Stimulated activated effector memory CD8-positive, alpha-beta T cell treated with anti-CD3 and anti-CD28 coated beads, Interleukin-12 subunit alpha, Interleukin-12 subunit beta, amount 100 ng/mL, for 72 hours (primary cell): Measurements from ENCODE around the gene UNC13C.
A peak's percentile ranks its signal among the peaks of the same experiment; 100 is the strongest.
"Not testable (repeated sequence)": the region's sequence is repeated elsewhere in the genome, so short reads cannot be mapped to it uniquely, and the experiment has no call there.

ENCODE experiments used
- ATAC-seq: fragments of 150-1000 bp; cut with Tn5 transposase; 2 replicates; pipeline ENCODE4 v1.10.0; 2021
- DNase-seq, 2 donors: peaks; one replicate each; pipeline ENCODE4 v3.0.0; 2021 to 2022; ENCODE audit warnings: low spot score in 2 of 2
- H3K27ac Mint-ChIP-seq: one replicate; pipeline ENCODE4 v1.8.0; 2022; ENCODE audit warnings: mild to moderate bottlenecking, mixed read lengths
- H3K36me3 Mint-ChIP-seq: one replicate; pipeline ENCODE4 v1.8.0; 2022; ENCODE audit warnings: mild to moderate bottlenecking, mixed read lengths
- H3K4me1 Mint-ChIP-seq: one replicate; pipeline ENCODE4 v1.8.0; 2022; ENCODE audit warnings: mixed read lengths
- H3K4me3 Mint-ChIP-seq: one replicate; pipeline ENCODE4 v1.8.0; 2022; ENCODE audit warnings: mild to moderate bottlenecking, mixed read lengths
- H3K9me3 Mint-ChIP-seq: one replicate; pipeline ENCODE4 v1.8.0; 2022; ENCODE audit warnings: mixed read lengths

Gene UNC13C

GRCh38 chr15:53978253-53978906 lies at the start of gene UNC13C:
TSS of gene UNC13C (plus strand) at chr15:53978441. CDS start at chr15:54012904, 34,463 bp downstream.
- no peak within 1 kb of the TSS for H3K4me3 Mint-ChIP-seq
- no peaks in the 10 kb centered on the region for H3K36me3 Mint-ChIP-seq
- DNase-seq (no peak), ATAC-seq (peak; percentile 26)
- no peaks in the 10 kb centered on the region for H3K9me3 Mint-ChIP-seq
- no peaks in the 10 kb centered on the region for H3K4me1 Mint-ChIP-seq
- no peak within 1 kb of the TSS for H3K27ac Mint-ChIP-seq

GRCh38 chr15:53936137-53936536 lies 42.1 kb upstream of the UNC13C start:
- no peak overlapping the region for H3K27ac Mint-ChIP-seq
- H3K36me3 Mint-ChIP-seq: no peaks in the 10 kb centered on the region
- H3K9me3 Mint-ChIP-seq: peaks cover 32% of the 10 kb centered on the region
- DNase-seq: no peak
- no peaks in the 10 kb centered on the region for H3K4me1 Mint-ChIP-seq
- no peak for ATAC-seq
- H3K4me3 Mint-ChIP-seq: no peak overlapping the region

GRCh38 chr15:53937632-53938031 lies 40.6 kb upstream of the UNC13C start:
- not testable (repeated sequence) for H3K36me3 Mint-ChIP-seq, ATAC-seq, DNase-seq, H3K4me3 Mint-ChIP-seq, H3K27ac Mint-ChIP-seq, H3K4me1 Mint-ChIP-seq
- H3K9me3 Mint-ChIP-seq: peaks cover 29% of the 10 kb centered on the region

GRCh38 chr15:53950572-53950971 lies 27.7 kb upstream of the UNC13C start:
- Mint-ChIP-seq H3K4me1 (no peaks in the 10 kb centered on the region), H3K9me3 (peaks cover 4% of the 10 kb centered on the region), H3K27ac (no peak overlapping the region), H3K36me3 (no peaks in the 10 kb centered on the region), H3K4me3 (no peak overlapping the region)
- DNase-seq: no peak
- ATAC-seq: no peak

- Mint-ChIP-seq H3K4me3 (no peak overlapping the region), H3K9me3 (no peaks in the 10 kb centered on the region), H3K4me1 (no peaks in the 10 kb centered on the region), H3K27ac (no peak overlapping the region), H3K36me3 (no peaks in the 10 kb centered on the region)
- DNase-seq (no peak), ATAC-seq (no peak)
Measured at GRCh38 chr15:53955396-53955795, 22.8 kb upstream of the UNC13C start.

- Mint-ChIP-seq H3K27ac (no peak overlapping the region), H3K36me3 (no peaks in the 10 kb centered on the region), H3K9me3 (no peaks in the 10 kb centered on the region), H3K4me1 (no peaks in the 10 kb centered on the region), H3K4me3 (no peak overlapping the region)
- ATAC-seq (no peak), DNase-seq (peak in 1 of 2 donors; percentile 47)
Measured at GRCh38 chr15:53962646-53963561, 15.3 kb upstream of the UNC13C start.

GRCh38 chr15:53963801-53964200 lies 14.4 kb upstream of the UNC13C start:
- no peak overlapping the region for H3K4me3 Mint-ChIP-seq
- no peaks in the 10 kb centered on the region for H3K4me1 Mint-ChIP-seq
- peaks cover 2% of the 10 kb centered on the region for H3K9me3 Mint-ChIP-seq
- H3K27ac Mint-ChIP-seq: no peak overlapping the region
- no peak for ATAC-seq
- no peaks in the 10 kb centered on the region for H3K36me3 Mint-ChIP-seq
- no peak for DNase-seq

GRCh38 chr15:53974121-53974520 lies 4.1 kb upstream of the UNC13C start:
- Mint-ChIP-seq H3K27ac (no peak overlapping the region), H3K4me3 (no peak overlapping the region), H3K36me3 (no peaks in the 10 kb centered on the region), H3K4me1 (no peaks in the 10 kb centered on the region), H3K9me3 (no peaks in the 10 kb centered on the region)
- ATAC-seq: no peak
- no peak for DNase-seq

- no peak for ATAC-seq
- no peak for DNase-seq
- no peaks in the 10 kb centered on the region for H3K4me1 Mint-ChIP-seq
- no peaks in the 10 kb centered on the region for H3K36me3 Mint-ChIP-seq
- no peak overlapping the region for H3K27ac Mint-ChIP-seq
- H3K9me3 Mint-ChIP-seq: no peaks in the 10 kb centered on the region
- no peak overlapping the region for H3K4me3 Mint-ChIP-seq
Measured at GRCh38 chr15:53974813-53975212, 3.4 kb upstream of the UNC13C start.

GRCh38 chr15:53976844-53977392 lies 1.3 kb upstream of the UNC13C start:
- no peaks in the 10 kb centered on the region for H3K36me3 Mint-ChIP-seq
- no peak for DNase-seq
- H3K4me3 Mint-ChIP-seq: no peak overlapping the region
- no peak overlapping the region for H3K27ac Mint-ChIP-seq
- no peak for ATAC-seq
- no peaks in the 10 kb centered on the region for H3K4me1 Mint-ChIP-seq
- H3K9me3 Mint-ChIP-seq: no peaks in the 10 kb centered on the region

GRCh38 chr15:53979051-53979788 lies 979 bp downstream of the UNC13C start:
- Mint-ChIP-seq H3K4me3 (no peak overlapping the region), H3K27ac (no peak overlapping the region)

GRCh38 chr15:53980021-53980420 lies 1.8 kb downstream of the UNC13C start:
- DNase-seq: no peak
- ATAC-seq: no peak
- H3K9me3 Mint-ChIP-seq: no peaks in the 10 kb centered on the region
- H3K36me3 Mint-ChIP-seq: no peaks in the 10 kb centered on the region
- no peak overlapping the region for H3K4me3 Mint-ChIP-seq
- H3K27ac Mint-ChIP-seq: no peak overlapping the region
- H3K4me1 Mint-ChIP-seq: no peaks in the 10 kb centered on the region

More at GRCh38 chr15:53979051-53979788, 979 bp downstream of the UNC13C start:
- no peaks in the 10 kb centered on the region for H3K4me1 Mint-ChIP-seq
- no peak for ATAC-seq
- no peak for DNase-seq
- H3K36me3 Mint-ChIP-seq: no peaks in the 10 kb centered on the region
- no peaks in the 10 kb centered on the region for H3K9me3 Mint-ChIP-seq

- DNase-seq (no peak), ATAC-seq (no peak)
- Mint-ChIP-seq H3K4me1 (no peaks in the 10 kb centered on the region), H3K36me3 (no peaks in the 10 kb centered on the region), H3K9me3 (no peaks in the 10 kb centered on the region), H3K27ac (no peak overlapping the region), H3K4me3 (no peak overlapping the region)
Measured at GRCh38 chr15:53982071-53982680, 3.9 kb downstream of the UNC13C start.

GRCh38 chr15:53982876-53983275 lies 4.6 kb downstream of the UNC13C start:
- no peak overlapping the region for H3K4me3 Mint-ChIP-seq
- DNase-seq (no peak), ATAC-seq (no peak)
- H3K4me1 Mint-ChIP-seq: no peaks in the 10 kb centered on the region
- H3K36me3 Mint-ChIP-seq: no peaks in the 10 kb centered on the region
- no peak overlapping the region for H3K27ac Mint-ChIP-seq
- no peaks in the 10 kb centered on the region for H3K9me3 Mint-ChIP-seq

- no peaks in the 10 kb centered on the region for H3K4me1 Mint-ChIP-seq
- no peaks in the 10 kb centered on the region for H3K36me3 Mint-ChIP-seq
- no peak overlapping the region for H3K27ac Mint-ChIP-seq
- no peak overlapping the region for H3K4me3 Mint-ChIP-seq
- H3K9me3 Mint-ChIP-seq: no peaks in the 10 kb centered on the region
- DNase-seq: no peak
- no peak for ATAC-seq
Measured at GRCh38 chr15:53984221-53984620, 6.0 kb downstream of the UNC13C start.
